Activated naive CD4-positive, alpha-beta T cell treated with anti-CD3 and anti-CD28 coated beads, Interleukin-2, amount 50 U/mL, for 72 hours (primary cell): ENCODE data around the gene ZNF276. TPM values are rescaled to one million over a fixed set of nuclear protein-coding genes. Genes with fewer than 3 reads are reported as not detected.
"Not testable (repeated sequence)": the region's sequence is repeated elsewhere in the genome, so short reads cannot be mapped to it uniquely, and the experiment has no call there.

Experiments
- ATAC-seq, 2 donors: fragments of 150-1000 bp; cut with Tn5 transposase; 2 replicates each; pipeline ENCODE4 v1.10.0; 2021; ENCODE audit warnings: mild to moderate bottlenecking in 2 of 2, moderate library complexity in 2 of 2
- DNase-seq, 2 donors: peaks; one replicate each; pipeline ENCODE4 v3.0.0; 2021 to 2022; ENCODE audit warnings: low spot score in 2 of 2
- H3K27ac Mint-ChIP-seq, 2 donors: one replicate each; pipeline ENCODE4 v1.8.0; 2022; ENCODE audit warnings: mild to moderate bottlenecking in 2 of 2, mixed read lengths in 2 of 2
- H3K36me3 Mint-ChIP-seq, 2 donors: one replicate each; pipeline ENCODE4 v1.8.0; 2022; ENCODE audit warnings: mixed read lengths in 2 of 2
- H3K9me3 Mint-ChIP-seq, 2 donors: one replicate each; pipeline ENCODE4 v1.8.0; 2022; ENCODE audit warnings: mixed read lengths in 2 of 2
- total RNA-seq, 2 donors: library from RNA; stranded (reverse); gene quantifications; one replicate each; pipeline ENCODE4 v1.2.3, GENCODE V29; 2022

Gene ZNF276
- total RNA-seq, result 10 to 100 TPM; 18.1 to 28.3 TPM

DNA sequence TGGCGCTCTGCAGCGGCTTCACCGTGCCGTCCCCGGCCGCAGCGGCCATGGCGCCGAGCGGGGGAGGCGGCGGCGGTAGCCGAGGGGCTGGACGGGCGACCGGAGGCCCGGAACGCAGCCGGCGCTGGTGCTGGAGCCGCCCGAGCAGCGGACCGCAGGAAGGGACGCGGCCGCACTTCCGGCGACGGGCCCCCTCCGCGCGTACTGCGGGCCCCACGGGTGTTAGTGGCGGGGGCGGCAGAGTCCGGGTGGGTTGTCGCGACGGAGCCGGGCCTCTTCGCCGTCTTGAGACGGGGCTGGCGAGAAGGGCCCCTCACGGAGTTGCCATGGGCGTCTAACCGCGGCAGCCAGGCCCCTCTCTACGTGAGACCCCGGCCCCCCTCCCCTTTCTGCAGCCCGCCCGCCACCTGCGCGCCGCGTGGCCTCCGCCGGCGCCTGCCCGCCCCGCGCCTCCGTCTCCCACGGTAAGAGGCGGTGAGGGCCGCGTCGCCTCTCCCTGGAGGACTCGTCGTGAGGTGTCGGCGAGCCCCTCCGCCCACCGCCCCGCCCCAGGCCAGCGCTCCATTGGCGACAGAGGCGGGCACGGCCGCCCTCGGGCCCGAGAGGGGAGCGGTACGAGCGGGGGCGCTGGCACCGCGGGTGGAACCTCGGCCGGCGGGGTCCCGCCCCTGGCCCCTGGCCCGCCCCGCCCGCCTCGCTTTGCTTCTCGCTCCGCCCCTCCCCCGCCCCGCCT is at the start of gene ZNF276, which contains the start of gene VPS9D1:
Gene ZNF276 (plus strand): TSS at position 725 of the 733 bp plus-strand sequence. CDS start 104 bp downstream, outside the sequence.
Gene VPS9D1 (minus strand): TSS at position 86 of the 733 bp plus-strand sequence. CDS start 37 bp downstream, at position 49.
- Mint-ChIP-seq H3K27ac (peak within 1 kb of the TSS; percentile 84 to 93), H3K36me3 (peaks cover 16 to 17% of the 10 kb centered on the region in 2 donors), H3K9me3 (no peaks in the 10 kb centered on the region)
- ATAC-seq (peak; percentile 49 to 68), DNase-seq (peak; percentile 79 to 81)

DNA sequence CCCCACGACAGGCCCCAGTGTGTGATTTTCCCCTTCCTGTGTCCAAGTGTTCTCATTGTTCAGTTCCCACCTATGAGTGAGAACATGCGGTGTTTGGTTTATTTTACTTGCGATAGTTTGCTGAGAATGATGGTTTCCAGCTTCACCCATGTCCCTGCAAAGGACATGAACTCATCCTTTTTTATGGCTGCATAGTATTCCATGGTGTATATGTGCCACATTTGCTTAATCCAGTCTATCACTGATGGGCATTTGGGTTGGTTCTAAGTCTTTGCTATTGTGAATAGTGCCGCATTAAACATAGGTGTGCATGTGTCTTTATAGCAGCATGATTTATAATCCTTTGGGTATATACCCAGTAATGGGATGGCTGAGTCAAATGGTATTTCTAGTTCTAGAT is 49.8 kb upstream of the ZNF276 start:
- H3K27ac Mint-ChIP-seq, H3K9me3 Mint-ChIP-seq, ATAC-seq, H3K36me3 Mint-ChIP-seq, DNase-seq: not testable (repeated sequence)

- Mint-ChIP-seq H3K27ac (no peak overlapping the region), H3K36me3 (no peaks in the 10 kb centered on the region)
- no peak for ATAC-seq
These were observed 49.0 kb upstream of the ZNF276 start for GRCh38 chr16:89672177-89672941.

GRCh38 chr16:89678258-89678657 is 43.1 kb upstream of the ZNF276 start:
- H3K9me3 Mint-ChIP-seq, result no peaks in the 10 kb centered on the region
- DNase-seq (no peak), ATAC-seq (no peak)
- H3K36me3 Mint-ChIP-seq, result no peaks in the 10 kb centered on the region
- no peak overlapping the region for H3K27ac Mint-ChIP-seq

More at GRCh38 chr16:89672177-89672941, 49.0 kb upstream of the ZNF276 start:
- DNase-seq, result no peak
- H3K9me3 Mint-ChIP-seq, result no peaks in the 10 kb centered on the region

DNA sequence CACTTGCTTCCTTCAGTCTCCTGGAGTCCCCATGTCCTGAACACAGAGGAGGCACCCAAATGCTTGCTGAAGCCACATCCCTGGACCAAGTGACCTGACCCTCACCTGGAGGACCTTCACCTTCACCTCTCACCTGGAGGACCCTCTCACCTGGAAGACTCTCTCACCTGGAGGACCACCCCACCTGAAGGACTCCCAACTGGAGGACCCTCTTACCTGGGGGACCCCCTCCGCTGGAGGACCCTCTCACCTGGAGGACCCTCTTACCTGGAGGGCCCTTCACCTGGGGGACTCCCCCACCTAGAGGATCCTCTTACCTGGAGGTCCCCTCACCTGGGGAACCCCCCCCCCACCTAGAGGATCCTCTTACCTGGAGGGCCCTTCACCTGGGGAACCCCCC is 35.4 kb upstream of the ZNF276 start:
- peaks cover 19 to 23% of the 10 kb centered on the region in 2 donors for H3K36me3 Mint-ChIP-seq
- ATAC-seq (no peak), DNase-seq (no peak)
- peak overlapping the region in 1 of 2 donors; percentile 90 for H3K27ac Mint-ChIP-seq
- no peaks in the 10 kb centered on the region for H3K9me3 Mint-ChIP-seq

DNA sequence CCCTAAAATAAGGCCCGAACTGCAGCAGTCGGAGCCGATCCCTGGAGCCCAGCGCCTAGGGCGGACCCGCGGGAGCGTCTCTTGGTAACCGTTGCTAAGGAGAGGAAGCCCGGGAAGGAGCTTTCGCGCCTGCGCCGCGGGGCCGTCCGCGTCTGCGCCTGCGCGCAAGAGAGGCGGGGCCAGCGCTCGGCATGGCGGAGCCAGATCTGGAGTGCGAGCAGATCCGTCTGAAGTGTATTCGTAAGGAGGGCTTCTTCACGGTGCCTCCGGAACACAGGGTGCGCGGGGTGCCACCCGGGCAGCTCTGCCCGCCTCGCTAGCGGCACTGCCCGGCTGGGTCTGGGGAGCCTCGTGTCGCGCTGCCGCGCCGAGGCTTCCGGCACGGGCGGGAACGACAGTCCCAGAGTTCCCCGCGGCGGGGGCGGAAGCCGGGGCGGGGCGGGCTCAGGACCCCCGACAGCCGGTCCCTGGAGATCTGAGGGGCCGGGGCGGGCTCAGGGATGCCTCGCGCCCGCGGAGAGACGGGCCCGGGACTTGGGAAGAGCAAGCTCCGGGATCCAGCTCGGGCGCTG is 34.7 kb upstream of the ZNF276 start, which contains the start of gene CDK10:
Gene CDK10 (plus strand): TSS at position 170 of the 572 bp plus-strand sequence. CDS start 22 bp downstream, at position 192.
- ATAC-seq, result peak; percentile 88 to 92
- peaks cover 19 to 23% of the 10 kb centered on the region in 2 donors for H3K36me3 Mint-ChIP-seq
- peak within 1 kb of the TSS; percentile 90 to 91 for H3K27ac Mint-ChIP-seq
- H3K9me3 Mint-ChIP-seq, result no peaks in the 10 kb centered on the region
- peak; percentile 94 to 98 for DNase-seq

GRCh38 chr16:89687092-89687940 is 34.0 kb upstream of the ZNF276 start:
- Mint-ChIP-seq H3K9me3 (no peaks in the 10 kb centered on the region), H3K27ac (peak overlapping the region; percentile 90 to 91), H3K36me3 (peaks cover 19 to 23% of the 10 kb centered on the region in 2 donors)
- DNase-seq (no peak), ATAC-seq (peak; percentile 30 to 64)

- no peaks in the 10 kb centered on the region for H3K9me3 Mint-ChIP-seq
- ATAC-seq, result no peak
- H3K27ac Mint-ChIP-seq, result no peak overlapping the region
- H3K36me3 Mint-ChIP-seq, result peaks cover 19 to 26% of the 10 kb centered on the region in 2 donors
- no peak for DNase-seq
These were observed 32.9 kb upstream of the ZNF276 start for GRCh38 chr16:89688395-89688794.

- H3K36me3 Mint-ChIP-seq, result peaks cover 19 to 29% of the 10 kb centered on the region in 2 donors
- ATAC-seq (no peak), DNase-seq (no peak)
- H3K9me3 Mint-ChIP-seq, result no peaks in the 10 kb centered on the region
- H3K27ac Mint-ChIP-seq, result no peak overlapping the region
These were observed 32.2 kb upstream of the ZNF276 start for GRCh38 chr16:89689142-89689541.

DNA sequence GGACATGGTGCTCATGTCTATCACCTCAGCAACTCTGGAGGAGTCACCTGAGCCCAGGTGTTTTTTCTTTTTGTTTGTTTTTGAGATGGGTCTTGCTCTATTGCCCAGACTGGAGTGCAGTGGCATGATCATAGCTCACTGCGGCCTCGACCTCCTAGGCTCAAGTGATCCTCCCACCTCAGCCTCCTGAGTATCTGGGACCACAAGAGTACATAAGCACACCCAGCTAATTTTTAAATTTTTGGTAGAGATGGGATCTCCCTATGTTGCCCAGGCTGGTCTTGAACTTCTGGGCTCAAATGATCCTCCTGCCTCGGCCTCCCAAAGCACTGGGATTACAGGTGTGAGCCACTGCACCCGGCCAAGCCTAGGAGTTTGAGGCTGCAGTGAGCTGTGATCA is 31.7 kb upstream of the ZNF276 start:
- H3K9me3 Mint-ChIP-seq, ATAC-seq, DNase-seq: not testable (repeated sequence)
- H3K36me3 Mint-ChIP-seq, result peaks cover 18 to 29% of the 10 kb centered on the region in 2 donors
- H3K27ac Mint-ChIP-seq, result peak overlapping the region in 1 of 2 donors; percentile 41

DNA sequence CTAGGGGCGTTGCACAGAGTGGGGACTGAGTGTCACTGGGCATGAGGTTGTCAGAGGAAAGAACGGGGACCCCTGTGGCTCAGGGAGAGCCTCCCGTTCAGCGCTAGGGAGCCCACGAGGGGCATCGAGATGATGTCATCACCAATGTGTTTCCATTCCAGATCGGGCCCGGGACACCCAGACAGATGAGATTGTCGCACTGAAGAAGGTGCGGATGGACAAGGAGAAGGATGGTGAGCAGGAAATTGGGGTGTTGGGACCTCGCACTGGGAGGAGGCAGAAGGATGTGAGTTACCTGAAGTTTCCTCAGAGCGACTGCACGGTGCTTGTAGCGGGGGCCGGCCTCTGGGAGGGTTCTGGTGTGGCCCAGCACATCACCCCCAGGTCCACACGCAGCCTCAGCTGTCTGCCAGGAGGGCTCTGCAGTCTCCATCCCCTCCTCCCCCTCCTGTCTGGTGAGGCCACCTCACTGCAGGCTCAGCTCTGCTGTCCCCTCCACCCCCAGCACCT is 30.9 kb upstream of the ZNF276 start:
- ATAC-seq (no peak), DNase-seq (no peak)
- Mint-ChIP-seq H3K36me3 (peaks cover 14 to 29% of the 10 kb centered on the region in 2 donors), H3K27ac (peak overlapping the region in 1 of 2 donors; percentile 41), H3K9me3 (no peaks in the 10 kb centered on the region)

DNA sequence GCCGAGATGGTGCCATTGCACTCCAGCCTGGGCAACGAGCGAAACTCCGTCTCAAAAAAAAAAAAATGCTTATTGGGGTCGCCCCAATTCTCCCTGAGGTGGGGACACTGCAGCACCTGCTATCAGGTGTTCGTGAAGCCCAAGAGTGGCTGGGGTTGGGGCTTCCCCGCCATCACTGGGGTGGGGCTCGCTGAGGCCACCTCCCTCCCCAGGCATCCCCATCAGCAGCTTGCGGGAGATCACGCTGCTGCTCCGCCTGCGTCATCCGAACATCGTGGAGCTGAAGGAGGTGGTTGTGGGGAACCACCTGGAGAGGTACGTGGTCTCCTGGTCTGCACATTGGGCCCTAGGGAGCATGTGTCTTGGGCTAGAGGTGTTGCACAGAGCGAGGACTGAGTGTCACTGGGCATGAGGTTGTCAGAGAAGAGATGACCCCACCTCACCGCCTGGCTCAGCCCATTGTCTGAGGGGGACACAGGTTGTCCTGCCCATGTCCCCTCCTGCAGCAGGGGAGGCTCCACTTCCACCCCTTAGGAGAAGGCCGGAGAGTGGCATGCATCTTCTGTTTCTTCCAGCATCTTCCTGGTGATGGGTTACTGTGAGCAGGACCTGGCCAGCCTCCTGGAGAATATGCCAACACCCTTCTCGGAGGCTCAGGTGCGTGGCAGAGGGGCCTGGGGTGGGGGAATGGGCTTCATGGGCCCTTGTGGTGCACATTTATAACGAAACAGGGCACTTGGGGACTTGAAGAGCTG is 29.9 kb upstream of the ZNF276 start:
- no peak overlapping the region for H3K27ac Mint-ChIP-seq
- no peak for DNase-seq
- H3K9me3 Mint-ChIP-seq, result no peaks in the 10 kb centered on the region
- H3K36me3 Mint-ChIP-seq, result peaks cover 14 to 28% of the 10 kb centered on the region in 2 donors
- ATAC-seq, result no peak

GRCh38 chr16:89691986-89692569 is 29.3 kb upstream of the ZNF276 start:
- Mint-ChIP-seq H3K9me3 (no peaks in the 10 kb centered on the region), H3K36me3 (peaks cover 14 to 24% of the 10 kb centered on the region in 2 donors), H3K27ac (no peak overlapping the region)
- no peak for ATAC-seq
- no peak for DNase-seq

DNA sequence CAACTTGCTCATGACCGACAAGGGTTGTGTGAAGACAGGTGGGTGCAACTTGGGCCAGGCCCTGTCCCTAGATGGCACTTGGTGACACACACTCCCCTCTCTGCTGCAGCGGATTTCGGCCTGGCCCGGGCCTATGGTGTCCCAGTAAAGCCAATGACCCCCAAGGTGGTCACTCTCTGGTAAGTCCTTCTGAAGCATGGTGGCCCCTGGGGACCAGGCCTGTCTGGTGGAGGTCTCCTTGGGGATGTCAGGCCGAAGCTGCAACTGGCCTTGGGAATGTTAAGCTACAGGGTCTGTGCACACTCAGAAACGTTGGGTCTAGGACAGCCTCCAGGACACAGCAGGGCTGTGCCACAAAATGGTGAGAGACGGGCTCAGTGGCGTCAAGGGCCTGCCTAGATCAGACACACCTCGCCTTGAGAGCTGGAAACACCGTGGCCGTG is 28.0 kb upstream of the ZNF276 start:
- H3K27ac Mint-ChIP-seq, result no peak overlapping the region

More for the DNA sequence above, 28.0 kb upstream of the ZNF276 start:
- Mint-ChIP-seq H3K9me3 (no peaks in the 10 kb centered on the region), H3K36me3 (peaks cover 9 to 17% of the 10 kb centered on the region in 2 donors)
- no peak for ATAC-seq
- DNase-seq, result no peak
